GM21528 (cell line): ENCODE measurements around the gene GTF2F1.
A peak's percentile ranks its signal among the peaks of the same experiment; 100 is the strongest.
"Not testable (repeated sequence)": the region's sequence is repeated elsewhere in the genome, so short reads cannot be mapped to it uniquely, and the experiment has no call there.

ENCODE experiments used
- ATAC-seq: cut with Tn5 transposase; IDR thresholded peaks from one replicate; pipeline ENCODE4 v1.9.1; 2021; ENCODE audit warnings: mild to moderate bottlenecking, moderate library complexity; ENCODE audit not compliant: unreplicated experiment, low FRiP score

Gene GTF2F1

GRCh38 chr19:6393074-6393982 is at the start of gene GTF2F1:
GTF2F1 (minus strand) TSS chr19:6393164; CDS start chr19:6392995, 169 bp downstream.
- ATAC-seq, result peak; percentile 79

- no peak for ATAC-seq
Observed at GRCh38 chr19:6442087-6442688, 49.2 kb upstream of the GTF2F1 start.

GRCh38 chr19:6440905-6441304 is 47.9 kb upstream of the GTF2F1 start:
- no peak for ATAC-seq

DNA sequence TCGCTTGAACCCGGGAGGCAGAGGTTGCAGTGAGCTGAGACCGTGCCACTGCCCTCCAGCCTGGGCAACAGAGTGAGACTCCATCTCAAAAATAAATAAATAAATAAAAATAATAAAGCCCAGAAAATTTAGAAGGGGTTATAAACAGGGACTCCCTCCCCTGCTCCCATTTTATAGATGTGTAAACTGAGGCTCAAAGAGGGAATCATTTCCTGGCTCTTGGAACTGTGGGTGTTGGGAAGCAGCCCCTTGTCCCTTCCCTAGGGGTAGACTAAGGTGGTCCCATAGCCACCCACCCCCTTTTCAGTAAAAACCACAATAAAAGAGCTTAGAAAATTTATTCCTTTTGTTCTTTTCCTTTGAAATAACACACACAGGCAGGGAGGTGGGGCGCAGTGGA is 46.8 kb upstream of the GTF2F1 start:
- ATAC-seq, result no peak

DNA sequence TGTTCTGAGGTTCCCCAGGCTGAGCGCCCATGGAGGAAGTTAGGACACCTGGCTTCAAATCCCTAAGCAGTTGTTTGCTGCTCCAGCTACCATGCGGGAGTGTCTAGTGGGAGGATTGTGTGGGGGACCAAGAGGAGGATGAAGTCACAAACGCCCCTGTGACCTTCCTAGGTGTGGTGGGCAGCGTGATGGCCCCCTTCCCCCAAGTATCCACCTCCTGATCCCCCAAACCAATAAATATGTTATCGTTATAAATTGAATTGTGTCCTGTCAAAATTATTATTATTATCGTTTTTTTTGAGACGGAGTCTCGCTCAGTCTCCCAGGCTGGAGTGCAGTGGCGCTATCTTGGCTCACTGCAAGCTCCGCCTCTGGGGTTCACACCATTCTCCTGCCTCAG is 40.7 kb upstream of the GTF2F1 start, which contains the start of gene SLC25A41:
Gene SLC25A41 (minus strand): TSS at position 101 of the 400 bp plus-strand sequence. CDS start 70 bp downstream, at position 31.
- ATAC-seq, result no peak

DNA sequence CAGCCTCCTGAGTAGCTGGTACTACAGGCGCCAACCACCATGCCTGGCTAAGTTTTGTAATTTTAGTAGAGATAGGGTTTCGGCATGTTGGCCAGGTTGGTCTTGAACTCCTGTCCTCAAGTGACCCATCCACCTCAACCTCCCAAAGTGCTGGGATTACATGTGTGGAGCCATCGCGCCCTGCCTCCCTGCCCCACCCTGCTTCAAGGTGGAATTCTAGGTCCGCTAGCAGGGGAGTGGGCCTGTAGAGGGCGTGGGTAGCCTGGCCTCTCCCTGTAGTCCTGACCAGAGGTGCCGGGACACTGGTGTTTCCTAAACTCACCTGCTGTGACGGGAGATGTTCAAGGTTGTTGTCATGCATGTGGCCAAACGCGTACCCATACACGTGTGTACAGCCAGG is 40.2 kb upstream of the GTF2F1 start:
- ATAC-seq, result no peak

DNA sequence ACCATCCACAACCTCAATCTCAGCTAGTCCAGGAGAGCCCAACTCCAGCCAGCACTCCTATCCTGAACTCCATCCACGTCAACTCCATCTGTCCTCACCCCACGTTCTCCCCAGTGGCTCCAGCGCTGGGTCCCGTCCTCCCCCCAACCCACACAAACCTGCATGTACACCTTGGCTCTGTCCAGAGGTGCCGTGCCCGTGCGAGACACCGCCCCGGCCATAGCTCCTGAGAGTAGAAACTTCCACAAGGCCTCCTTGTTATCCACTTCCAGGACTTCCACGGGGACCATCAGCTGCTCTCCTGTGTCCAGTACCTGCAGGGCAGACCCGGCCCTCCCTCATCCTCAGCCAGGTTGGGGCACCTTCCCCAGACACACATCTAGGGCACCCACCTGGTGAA is 38.9 kb upstream of the GTF2F1 start:
- no peak for ATAC-seq

DNA sequence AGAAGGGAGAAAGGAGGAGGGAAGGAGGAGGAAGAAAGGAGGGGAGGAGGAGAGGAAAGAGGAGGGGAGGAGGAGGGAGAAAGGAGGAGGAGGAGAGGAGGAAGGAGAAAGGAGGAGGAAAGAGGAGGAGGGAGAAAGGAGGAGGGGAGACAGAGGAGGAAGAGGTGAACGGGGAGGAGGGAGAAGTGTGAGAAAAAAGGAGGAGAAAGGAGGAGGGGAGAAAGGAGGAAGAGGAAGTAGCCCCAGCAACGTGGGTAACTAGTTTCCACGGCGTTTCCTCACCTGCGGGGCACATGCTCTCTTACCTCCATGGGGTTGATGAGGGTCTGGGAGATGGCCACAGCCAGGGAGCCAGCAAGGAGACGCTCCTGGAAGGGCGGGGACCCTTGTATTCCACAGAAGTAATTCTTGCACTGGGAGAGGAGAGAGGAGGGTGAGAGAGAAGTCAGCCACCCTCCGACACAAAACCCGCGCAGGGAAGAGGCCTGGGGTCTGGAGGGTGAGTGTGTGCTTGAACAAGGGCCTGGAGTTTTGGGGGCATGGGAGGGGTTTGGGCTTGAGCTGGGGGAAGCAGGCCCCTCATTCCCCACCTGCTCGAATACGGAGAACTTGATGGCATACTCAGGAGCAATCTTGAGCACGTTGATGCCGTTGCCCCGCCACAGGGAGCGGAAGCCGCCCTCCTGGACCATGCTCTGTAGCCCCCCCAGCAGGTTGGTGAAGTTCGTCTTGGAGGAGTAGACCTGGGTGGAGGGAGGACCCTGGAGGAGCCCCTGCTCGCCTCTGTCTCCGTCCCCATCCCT is 36.7 kb upstream of the GTF2F1 start:
- ATAC-seq, result no peak

DNA sequence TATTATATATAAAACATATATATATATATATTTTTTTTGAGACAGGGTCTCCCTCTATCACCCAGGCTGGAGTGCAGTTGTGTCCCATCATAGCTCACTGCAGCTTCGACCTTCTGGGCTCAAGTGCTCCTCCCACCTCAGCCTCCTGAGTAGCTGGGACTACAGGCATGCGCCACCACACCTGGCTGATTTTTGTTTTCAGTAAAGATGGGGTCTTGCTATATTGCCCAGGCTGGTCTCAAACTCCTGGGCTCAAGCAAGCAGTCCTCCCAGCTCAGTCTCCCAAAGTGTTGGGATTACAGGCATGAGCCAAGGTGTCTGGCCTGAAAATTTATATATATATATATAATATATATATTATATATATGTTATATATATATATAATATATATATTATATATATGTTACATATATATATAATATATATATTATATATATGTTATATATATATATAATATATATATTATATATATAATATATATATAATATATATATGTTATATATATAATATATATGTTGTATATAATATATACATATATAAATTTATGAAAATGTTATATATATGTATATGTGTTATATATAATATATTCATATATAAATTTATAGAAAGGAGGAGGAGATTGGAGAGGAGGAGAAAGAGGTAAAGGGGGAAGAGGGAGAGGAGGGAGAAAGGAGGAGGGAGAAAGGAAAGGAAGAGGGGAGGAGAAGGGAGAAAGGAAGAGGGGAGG is 35.9 kb upstream of the GTF2F1 start:
- not testable (repeated sequence) for ATAC-seq

DNA sequence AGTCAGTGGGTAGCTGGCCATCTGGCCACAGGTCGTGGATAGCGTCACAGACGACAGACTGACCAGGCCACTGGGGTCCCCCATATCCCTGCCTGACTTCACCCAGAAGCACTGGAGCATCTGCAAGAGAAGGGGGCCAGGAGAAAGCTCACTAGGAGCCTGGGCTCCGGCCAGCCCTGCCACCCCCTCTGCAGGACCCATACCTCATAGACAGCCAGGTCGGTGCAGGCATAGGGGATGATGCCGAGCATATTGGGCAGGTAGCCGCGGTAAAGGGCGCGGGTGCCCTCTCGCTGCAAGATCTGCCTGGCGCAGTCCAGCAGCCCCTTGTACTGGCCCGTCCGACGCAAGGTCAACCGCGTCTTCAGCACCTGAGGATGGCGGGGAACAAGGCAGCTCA is 34.2 kb upstream of the GTF2F1 start:
- no peak for ATAC-seq

GRCh38 chr19:6425732-6426620 is 33.0 kb upstream of the GTF2F1 start:
- no peak for ATAC-seq

- peak; percentile 88 for ATAC-seq
Observed at GRCh38 chr19:6424939-6425731, 32.2 kb upstream of the GTF2F1 start.

DNA sequence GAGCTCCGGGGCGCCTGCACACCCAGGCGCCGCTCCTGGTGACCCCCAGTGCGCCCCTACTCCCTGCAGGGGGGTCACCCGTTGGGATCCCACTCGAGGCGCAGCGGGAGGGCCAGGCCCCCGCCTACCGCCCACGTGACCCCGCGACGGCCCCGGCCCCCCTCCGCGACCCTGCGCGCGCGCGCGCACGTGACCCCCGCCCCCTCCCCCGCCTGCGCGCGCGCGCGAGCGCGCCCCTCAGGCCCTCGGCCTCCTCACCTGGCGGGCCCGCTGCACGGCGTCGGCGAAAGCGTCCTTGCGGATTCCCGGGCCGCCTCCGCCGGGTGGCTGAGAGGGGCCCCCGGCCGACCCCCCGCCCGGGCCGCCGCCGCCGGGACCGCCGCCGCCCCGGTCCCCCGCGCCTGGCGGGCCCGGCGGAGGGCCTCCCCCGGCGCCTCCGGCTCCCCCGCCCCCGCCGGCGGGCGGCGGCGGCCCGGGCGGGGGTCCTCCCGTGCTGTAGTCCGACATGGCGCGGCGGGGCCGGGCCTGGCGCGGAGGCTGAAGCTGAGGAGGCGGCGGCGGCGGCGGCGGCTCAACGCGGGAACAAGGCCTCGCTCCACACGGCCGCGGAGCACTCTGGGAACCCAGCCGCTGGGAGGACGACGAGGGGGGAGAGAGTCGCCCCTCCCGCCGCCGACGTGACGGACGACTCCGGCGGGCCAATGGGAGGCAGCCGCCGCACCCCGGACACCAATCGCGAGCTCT is 31.4 kb upstream of the GTF2F1 start, which contains the start of gene KHSRP:
Gene KHSRP (minus strand): TSS at position 617 of the 744 bp plus-strand sequence. CDS start 110 bp downstream, at position 507.
- ATAC-seq, result no peak

- no peak for ATAC-seq
Observed at GRCh38 chr19:6423499-6424194, 30.7 kb upstream of the GTF2F1 start.

DNA sequence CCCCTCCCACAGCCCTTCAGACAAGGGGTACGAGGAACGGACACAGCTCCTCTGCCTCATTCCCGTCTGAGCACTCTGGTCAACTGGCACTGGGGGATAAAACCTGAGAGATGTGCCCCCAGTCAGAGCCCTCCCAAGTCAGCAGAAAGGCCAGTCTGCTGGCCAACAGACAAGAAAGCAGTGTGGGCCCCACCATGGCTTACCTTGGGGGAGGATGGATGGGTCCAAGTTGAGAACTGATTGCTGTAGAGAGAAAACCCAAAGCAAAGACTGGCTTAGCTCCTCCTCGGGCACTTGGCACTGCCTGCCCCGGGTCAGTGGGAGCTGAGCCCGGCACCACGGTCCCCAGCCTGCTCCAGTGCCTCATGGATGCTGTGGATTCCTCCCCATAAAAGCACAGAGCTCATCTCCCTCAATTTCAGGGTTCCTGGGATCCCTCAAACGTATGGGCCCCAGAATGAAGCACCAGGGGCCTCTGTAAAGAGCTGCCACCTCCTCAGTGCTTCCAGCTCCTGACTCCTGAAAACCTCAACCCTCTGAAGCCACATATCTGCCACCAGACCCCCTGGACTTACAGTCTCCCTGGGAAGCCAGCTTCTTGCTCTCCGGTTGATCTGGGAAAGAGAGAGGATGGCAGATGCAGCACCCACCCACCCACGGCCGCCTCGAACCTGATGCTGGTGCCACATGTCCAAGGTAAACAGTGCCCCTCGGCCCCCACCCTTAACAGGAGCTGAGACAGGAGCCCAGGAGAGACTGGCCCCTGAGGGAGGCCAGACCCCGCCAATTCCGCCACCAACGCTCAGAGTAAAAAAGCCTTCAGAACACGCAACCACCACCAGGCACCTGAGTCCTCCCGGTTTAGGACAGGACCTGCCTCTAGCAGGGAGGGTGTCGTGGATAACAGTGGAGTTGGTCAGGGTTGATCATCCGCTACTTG is 28.4 kb upstream of the GTF2F1 start:
- ATAC-seq, result no peak

DNA sequence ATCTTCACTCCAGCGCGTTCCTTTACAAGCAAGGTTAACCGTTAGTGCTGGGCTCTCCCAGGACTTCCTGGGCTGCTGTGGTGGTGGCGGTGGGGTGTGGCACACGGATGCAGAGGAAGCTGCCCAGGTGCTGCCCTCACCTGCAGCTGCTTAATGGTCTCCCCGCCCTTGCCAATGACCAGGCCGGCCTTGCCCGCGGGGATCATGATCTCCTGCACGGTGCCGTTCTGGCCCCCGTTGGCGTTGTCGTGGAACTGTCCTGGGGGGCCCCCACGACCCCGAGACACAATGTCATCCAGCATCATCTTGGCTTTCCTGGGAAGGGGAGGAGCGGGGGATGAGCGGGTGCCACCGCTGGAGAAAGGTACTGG is 25.6 kb upstream of the GTF2F1 start:
- no peak for ATAC-seq
